ENCODE results near the gene PIEZO2.

Gene PIEZO2

GRCh38 chr18:10771053-10771709 is 378.2 kb downstream of the PIEZO2 start:
- no peak for DNase-seq

- DNase-seq = no peak
Measured at GRCh38 chr18:10770264-10770663, 379.1 kb downstream of the PIEZO2 start.

GRCh38 chr18:10768221-10768620 is 381.1 kb downstream of the PIEZO2 start:
- DNase-seq = no peak

DNA sequence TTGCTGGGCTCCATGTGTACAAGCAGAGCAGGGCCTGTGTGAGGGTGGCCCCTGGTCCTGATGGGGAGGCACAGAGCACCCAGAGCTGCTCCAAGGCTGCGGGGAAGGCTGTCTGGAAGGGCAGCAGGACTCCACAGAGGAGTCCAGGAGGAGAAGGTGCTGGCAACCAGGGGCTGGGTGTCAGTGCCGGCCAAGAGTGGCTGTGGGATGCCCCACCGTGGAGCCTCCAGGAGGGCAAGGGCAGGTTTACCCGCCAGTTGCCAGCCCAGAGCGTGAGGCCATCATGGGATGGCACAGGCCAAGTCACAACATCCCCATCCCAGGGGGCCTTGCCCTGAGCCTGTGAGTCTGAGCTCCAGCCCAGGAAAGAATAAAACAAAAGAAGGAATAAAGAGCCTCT is 381.7 kb downstream of the PIEZO2 start:
- no peak for DNase-seq

- DNase-seq = no peak
Measured at GRCh38 chr18:10760986-10761385, 388.4 kb downstream of the PIEZO2 start.

DNA sequence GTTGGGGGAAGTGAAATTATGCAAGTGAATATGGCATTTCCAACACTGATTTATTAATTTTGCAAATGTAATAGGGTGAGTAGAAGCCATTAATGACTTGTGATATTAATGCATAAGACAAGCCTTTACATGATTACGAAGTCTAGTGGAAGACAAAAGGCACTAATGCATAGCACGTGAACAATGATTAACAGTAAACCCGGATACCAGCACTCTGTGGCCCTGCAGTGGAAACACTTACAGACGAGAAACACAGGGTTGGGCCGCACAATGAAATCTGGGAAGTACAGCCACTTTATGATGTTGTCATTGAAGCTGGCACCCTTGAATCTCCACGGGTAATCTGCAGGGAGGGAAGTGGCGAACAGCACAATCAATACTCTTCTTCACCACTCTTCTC is 390.1 kb downstream of the PIEZO2 start:
- no peak for DNase-seq

DNA sequence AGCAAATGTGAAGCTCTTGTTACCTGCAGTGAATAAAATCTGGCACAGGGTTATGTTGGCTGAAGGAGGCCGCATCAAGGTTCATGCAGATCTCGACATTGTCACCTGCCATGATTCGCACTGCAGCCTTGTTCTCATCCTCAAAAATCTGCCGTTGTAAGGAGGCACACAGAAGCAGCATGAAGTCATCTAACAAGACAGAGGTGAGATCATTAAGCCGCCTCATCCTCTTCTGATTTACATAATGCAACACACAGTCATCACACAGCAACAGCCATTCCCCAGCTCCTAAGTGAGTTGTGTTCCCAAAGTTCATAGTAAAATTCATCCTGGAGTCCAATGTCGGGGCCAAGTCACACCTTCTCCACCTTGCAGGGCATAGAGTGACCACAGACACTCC is 391.4 kb downstream of the PIEZO2 start:
- DNase-seq = no peak

DNA sequence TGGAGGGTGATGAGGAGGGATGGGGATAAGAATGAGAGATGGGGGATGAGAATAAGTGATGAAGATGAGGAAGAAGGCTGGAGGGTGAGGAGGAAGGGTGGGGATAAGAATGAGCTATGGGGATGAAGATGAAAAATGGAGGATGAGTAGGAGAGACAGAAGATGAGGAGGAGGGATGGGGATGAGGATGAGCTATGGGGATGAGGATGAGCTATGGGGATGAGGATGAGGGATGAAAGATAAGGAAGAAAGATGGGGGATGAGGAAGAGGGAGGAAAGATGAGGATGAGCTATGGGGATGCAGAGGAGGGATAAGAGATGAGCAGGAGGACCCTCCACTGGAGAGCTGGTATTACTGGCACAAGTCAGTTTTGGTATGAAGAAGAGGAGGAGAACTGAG is 392.0 kb downstream of the PIEZO2 start:
- no peak for DNase-seq

DNA sequence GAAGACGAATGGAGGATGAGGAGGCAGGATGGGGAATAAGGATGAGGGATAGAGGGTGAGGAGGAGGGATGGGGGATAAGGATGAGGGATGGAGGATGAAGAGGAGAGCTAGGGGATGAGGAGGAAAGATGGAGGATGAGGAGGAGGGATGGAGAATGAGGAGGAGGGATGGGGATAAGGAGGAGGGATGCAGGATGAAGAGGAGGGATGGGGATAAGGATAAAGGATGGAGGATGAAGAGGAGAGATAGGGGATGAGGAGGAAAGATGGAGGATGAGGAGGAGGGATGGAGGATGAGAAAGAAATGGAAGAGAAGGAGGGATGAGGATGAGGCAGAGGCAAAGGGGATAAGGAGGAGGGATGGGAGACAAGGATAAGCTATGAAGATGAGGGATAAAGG is 393.5 kb downstream of the PIEZO2 start:
- DNase-seq = no peak

DNA sequence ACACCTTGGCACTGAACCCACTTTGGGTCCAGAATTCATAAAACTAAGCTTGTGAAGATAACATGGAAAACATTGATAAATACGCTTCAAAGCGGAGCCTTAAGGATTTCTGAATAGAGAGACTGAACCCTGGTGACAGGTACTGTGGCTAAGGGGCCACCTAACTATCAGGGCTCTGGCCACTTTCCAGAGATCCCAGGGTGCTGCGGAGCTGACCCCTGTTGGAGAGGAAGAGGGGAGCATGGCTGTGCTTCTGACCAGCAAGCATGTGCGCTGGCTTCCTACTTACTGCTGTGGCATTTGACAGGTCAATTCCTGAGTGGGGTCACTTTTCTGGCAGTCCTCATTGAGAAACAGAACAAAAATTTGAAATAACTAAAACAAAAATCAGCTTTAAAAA is 395.2 kb downstream of the PIEZO2 start:
- no peak for DNase-seq

DNA sequence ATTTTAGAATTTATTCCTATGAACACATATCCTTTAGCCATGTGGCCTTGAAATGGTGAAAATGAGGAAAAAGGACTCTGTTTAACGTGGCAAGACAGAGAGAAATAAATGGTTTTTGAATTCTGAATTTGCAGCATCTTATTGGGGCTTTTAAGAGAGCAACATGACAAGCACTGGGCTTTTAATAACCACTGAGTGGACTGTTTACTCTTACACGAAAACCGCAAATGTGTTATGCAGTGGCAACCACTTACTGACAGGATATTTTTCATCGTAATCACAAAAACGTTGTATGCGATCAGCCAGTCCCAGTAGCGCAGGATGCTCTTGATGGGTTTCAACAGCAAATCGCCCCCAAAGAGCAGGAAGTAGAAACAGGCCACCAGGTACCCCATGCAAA is 397.0 kb downstream of the PIEZO2 start:
- no peak for DNase-seq

DNA sequence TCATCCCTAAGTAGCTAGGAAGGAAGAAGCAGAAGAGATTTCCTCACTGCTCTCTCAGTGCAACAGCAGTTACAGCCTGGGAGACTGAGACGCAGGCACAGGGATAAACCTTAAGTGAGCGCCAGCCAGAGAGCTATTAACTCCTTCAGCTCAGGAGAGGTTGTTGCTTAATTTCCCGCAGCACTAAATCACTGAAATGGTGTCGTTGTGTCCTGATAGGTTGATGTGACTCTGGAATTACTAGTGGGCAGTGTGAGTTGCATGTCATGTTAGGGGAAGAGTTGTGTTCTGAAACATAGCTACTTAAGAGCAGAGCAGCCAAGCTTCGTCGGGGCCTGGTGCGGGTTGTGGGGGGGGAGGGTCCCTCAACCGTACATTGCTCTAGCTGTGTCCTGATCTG is 397.7 kb downstream of the PIEZO2 start:
- DNase-seq = no peak

DNA sequence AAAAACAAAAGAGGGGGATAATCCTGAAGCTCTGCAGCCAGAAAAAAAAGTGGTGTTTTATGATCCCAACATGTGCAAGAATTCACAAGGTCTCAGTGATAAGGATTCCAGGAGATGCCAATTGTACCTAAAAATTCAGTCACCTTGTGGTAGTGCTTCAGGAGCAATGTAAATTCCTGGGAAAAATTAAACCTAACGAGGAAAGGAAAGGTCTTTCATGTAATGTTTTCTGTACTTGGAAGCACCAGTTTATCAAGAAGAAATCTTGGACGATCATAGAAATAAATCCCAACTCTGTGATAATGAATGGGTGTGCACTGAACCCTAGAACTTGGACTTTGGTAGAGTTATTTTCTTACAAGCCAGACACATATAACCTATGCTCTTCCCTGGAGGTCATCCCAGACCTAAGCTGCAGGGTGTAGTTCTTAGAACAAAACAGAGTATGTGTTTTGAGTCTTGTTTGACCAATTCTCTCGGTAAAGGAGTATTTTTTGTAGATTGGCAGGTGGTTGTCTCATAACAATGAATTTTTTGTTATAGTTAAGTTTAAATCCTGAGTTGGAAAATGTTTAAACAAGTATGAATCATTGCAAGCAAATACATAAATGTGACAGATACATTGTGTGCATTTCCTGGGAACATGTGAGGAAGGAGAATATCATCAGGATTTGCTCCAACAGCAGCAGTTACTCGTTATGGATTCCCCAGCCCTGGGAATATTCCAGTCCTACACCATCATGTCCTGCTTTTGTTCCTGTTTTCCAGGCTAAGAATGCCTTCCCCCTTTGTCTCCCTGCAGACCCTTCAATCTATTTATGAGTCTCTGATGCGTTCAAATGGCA is 399.0 kb downstream of the PIEZO2 start:
- no peak for DNase-seq

- DNase-seq = no peak
Measured at GRCh38 chr18:10748641-10749040, 400.7 kb downstream of the PIEZO2 start.

DNA sequence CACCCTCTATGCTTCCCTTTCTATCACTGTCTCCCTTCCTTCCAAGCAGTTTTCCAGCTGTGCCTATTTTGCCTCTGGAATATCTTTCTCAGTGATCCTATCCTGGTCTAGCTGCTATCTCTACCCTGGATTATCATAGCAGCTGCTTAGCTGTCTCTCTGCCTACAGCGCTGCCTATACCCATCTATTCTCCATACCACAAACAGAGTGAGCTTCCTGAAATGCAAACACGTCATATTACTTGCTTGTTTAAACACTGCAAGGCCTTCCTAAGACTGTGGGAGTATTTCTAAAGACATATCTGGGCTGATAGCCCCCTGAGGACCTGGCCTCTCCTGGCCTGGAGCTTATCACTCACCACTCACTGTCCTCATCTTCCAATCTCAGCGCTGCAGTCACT is 403.4 kb downstream of the PIEZO2 start:
- no peak for DNase-seq

- no peak for DNase-seq
Measured at GRCh38 chr18:10745219-10745618, 404.1 kb downstream of the PIEZO2 start.

DNA sequence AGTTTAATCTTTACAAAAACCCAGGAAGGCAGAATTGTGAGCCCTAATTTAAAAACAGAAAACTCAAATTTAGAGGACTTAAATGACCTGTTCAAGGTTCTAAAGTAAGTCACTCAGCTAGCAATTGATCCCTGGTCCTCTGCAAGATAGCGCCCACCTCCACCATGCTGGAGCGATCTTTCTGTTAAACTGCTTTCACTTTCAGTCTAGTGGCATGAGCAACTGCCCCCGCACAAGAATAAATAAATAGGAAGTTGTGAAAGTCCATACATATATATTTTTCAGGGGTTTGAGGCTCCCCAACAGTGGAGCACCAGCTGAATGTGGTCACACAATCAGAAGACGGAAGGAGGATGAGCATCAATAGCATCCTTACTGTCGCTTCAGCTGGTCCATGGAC is 405.6 kb downstream of the PIEZO2 start:
- DNase-seq = no peak

GRCh38 chr18:10739152-10739551 is 410.2 kb downstream of the PIEZO2 start:
- DNase-seq = no peak

GRCh38 chr18:10736984-10737383 is 412.4 kb downstream of the PIEZO2 start:
- DNase-seq = no peak

GRCh38 chr18:10732990-10733389 is 416.4 kb downstream of the PIEZO2 start:
- no peak for DNase-seq

GRCh38 chr18:10727477-10727876 is 421.9 kb downstream of the PIEZO2 start:
- DNase-seq = no peak

DNA sequence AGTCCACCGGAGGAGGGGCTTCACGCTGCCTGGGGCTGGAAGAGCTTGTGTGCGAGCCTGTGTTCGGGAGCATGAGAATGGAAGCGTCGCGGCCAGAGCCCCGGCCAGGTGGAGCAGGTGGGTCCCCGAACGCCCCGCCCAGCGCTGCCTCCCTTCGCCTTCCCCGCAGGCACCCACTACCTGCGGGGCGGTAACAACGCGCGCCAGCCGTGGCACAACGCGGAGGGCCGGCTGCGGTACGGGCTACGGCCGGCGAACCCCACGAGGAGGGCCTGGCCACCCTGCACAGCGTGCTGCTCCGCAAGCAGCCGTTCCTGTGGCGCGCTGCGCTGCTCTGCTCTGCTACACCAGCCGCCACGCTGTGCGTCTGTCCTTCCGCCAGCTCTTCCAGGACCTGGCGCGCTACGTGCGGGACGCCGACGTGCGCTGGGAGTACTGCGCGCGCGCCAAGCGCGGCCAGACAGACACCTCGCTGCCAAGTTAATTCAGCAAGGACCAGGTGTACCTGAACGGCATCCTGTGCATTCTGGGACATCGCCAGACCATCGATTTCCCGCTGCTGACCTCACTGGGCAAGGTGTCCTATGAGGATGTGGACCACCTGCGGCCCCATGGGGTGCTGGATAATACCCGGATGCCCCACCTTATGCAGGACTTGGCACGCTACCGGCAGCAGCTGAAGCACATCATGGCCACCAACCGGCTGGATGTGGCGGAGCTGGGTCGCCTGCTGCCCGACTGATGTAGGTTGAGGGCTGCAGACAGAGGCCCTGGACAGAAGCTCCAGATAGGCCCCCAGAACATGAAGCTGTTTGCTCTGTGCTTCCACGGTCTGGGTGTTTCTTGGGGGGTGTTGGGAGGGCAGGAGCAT is 422.9 kb downstream of the PIEZO2 start:
- DNase-seq = no peak

- no peak for DNase-seq
Measured at GRCh38 chr18:10724666-10725065, 424.7 kb downstream of the PIEZO2 start.

DNA sequence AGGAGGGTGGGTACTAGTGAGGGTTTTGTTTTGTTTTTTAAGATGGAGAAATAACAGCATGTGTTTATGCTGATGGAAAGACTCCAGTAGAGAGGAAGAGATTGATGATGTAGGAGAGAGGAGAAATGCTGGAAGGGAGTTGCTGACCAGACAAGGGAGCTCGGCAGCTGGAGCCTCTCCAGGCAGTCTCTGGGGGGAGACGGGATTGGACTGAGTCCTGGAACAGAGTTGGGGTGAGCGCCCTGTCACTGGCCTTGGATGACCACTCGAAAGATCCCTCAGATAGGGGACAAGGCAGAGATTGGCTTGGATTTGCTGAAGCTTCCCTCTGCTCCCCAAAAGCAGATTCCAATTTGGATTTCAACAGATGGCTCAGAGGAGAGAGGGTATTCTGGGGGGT is 425.9 kb downstream of the PIEZO2 start:
- DNase-seq = no peak
